ENCODE measurements around the gene CMSS1. TPM values are rescaled to one million over a fixed set of nuclear protein-coding genes. Genes with fewer than 3 reads are reported as not detected.

The CMSS1 gene
- total and polyA plus RNA-seq, 2 of the 13 experiments (the other 11 are each of a cell fraction or from before 2014, with no cell fraction given): 6.4 to 48.7 TPM

DNA sequence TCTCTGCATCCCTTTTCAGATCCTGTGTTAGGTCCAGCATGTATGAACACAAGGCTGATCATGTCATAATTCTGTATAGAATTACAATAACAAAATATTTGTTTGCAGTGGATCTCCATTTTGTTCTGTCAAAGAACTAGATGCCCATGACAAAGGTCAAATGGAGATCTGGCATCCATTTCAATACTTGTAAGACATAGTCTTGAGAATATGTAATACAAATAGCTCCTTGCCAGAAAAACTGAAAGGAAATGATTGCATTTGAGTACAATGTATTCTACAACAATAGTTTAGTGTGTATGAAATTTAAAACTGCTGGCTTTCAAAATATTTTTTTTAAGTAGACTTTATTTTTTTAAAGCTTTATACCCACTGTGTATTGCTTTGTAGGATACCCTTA is 101.1 kb downstream of the CMSS1 start:
- Histone ChIP-seq H3K9ac (ENCODE audit: insufficient read depth, low read depth, low read length) (no peak overlapping the region), H2AFZ (ENCODE audit: low read length) (no peak overlapping the region), H3K36me3 (replicated peaks in 1 of 2; ENCODE audit: control insufficient read depth in 1 of 2, insufficient read depth in 2 of 2, low read length in 2 of 2) (no peaks in the 10 kb centered on the region), H3K27me3 (ENCODE audit: control insufficient read depth in 1 of 2, insufficient read depth in 2 of 2, low read length in 2 of 2) (no peaks in the 10 kb centered on the region), H3K9me3 (ENCODE audit: low read length) (no peaks in the 10 kb centered on the region), H3K79me2 (ENCODE audit: insufficient read depth, low read length) (peaks cover 4% of the 10 kb centered on the region), H3K27ac (ENCODE audit: extremely low read length, insufficient read depth, low read length) (no peak overlapping the region), H4K20me1 (ENCODE audit: insufficient read depth, low read length) (no peaks in the 10 kb centered on the region), H3K4me1 (ENCODE audit: insufficient read depth, low read length) (peaks cover 84% of the 10 kb centered on the region), H3K4me2 (ENCODE audit: low read depth, low read length) (no peak overlapping the region), H3K4me3 (replicated peaks in 1 of 3; ENCODE audit: insufficient read depth in 1 of 3, low read depth in 2 of 3, low read length in 3 of 3) (no peak overlapping the region)
- intact Hi-C loops (cut with micrococcal nuclease; ENCODE audit: unreplicated experiment) (no loop called here), in situ Hi-C loops (cut with HindIII; ENCODE audit: extremely low pct_ligation_motif_present, low pct_unique_long_range_greater_than_20kb) (no loop called here)
- DNase-seq (ENCODE audit: low spot score) (no peak), ATAC-seq (no peak), FAIRE-seq (no peak)
- TF ChIP-seq ATF1 (CRISPR knock-in tag; IDR thresholded peaks at IDR 0.05) (no peak), ZNF34 (CRISPR knock-in tag; IDR thresholded peaks at IDR 0.05; ENCODE audit: borderline replicate concordance) (no peak), ZBTB34 (CRISPR knock-in tag; IDR thresholded peaks at IDR 0.05) (no peak), ZBTB37 (CRISPR knock-in tag; IDR thresholded peaks at IDR 0.05) (no peak), ZNF781 (CRISPR knock-in tag; IDR thresholded peaks at IDR 0.05; ENCODE audit: borderline replicate concordance, not compliant biosample characterization) (no peak), ZNF569 (CRISPR knock-in tag; IDR thresholded peaks at IDR 0.05; ENCODE audit: borderline replicate concordance) (no peak), ZNF335 (CRISPR knock-in tag; IDR thresholded peaks at IDR 0.05) (no peak), PAX8 (CRISPR knock-in tag; IDR thresholded peaks at IDR 0.05; ENCODE audit: borderline replicate concordance) (no peak), ZNF746 (CRISPR knock-in tag; IDR thresholded peaks at IDR 0.05) (no peak), NR3C1 (CRISPR knock-in tag; IDR thresholded peaks at IDR 0.05) (no peak), ZNF484 (CRISPR knock-in tag; IDR thresholded peaks at IDR 0.05; ENCODE audit: borderline replicate concordance, low read depth) (no peak), ZNF263 (CRISPR knock-in tag; IDR thresholded peaks at IDR 0.05) (no peak), AGO1 (IDR thresholded peaks at IDR 0.05; ENCODE audit: low read depth, low read length, poor library complexity, severe bottlenecking) (no peak), TCF7 (IDR thresholded peaks at IDR 0.05; ENCODE audit: low read depth) (no peak), ZNF83 (CRISPR knock-in tag; IDR thresholded peaks at IDR 0.05; ENCODE audit: borderline replicate concordance) (no peak)
- TF ChIP-seq, protein P1, sequence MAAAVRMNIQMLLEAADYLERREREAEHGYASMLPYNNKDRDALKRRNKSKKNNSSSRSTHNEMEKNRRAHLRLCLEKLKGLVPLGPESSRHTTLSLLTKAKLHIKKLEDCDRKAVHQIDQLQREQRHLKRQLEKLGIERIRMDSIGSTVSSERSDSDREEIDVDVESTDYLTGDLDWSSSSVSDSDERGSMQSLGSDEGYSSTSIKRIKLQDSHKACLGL (CRISPR knock-in tag; IDR thresholded peaks at IDR 0.05): no peak
- BruUV-seq (replicated peaks): no TSS peak
- POLR2A ChIA-PET: no interaction called here
- CTCF ChIA-PET (ENCODE audit: low intra/inter-chr PET ratio, low total read pairs): no interaction called here

All from HepG2 (cell line).